Glutamatergic neuron (in vitro differentiated cells): ENCODE results near the gene MUC6. TPM values are rescaled to one million over a fixed set of nuclear protein-coding genes. Genes with fewer than 3 reads are reported as not detected.

Source experiments
- DNase-seq: peaks from one replicate; pipeline ENCODE4 v3.0.0; 2022
- H3K27ac Mint-ChIP-seq: one replicate; pipeline ENCODE4 v1.8.0; 2020; ENCODE audit warnings: mild to moderate bottlenecking, mixed read lengths, inconsistent platforms; ENCODE audit not compliant: unreplicated experiment
- H3K27me3 Mint-ChIP-seq: one replicate; pipeline ENCODE4 v1.8.0; 2020; ENCODE audit warnings: mild to moderate bottlenecking, moderate library complexity, mixed read lengths, inconsistent platforms; ENCODE audit not compliant: unreplicated experiment
- H3K36me3 Mint-ChIP-seq: one replicate; pipeline ENCODE4 v1.8.0; 2020; ENCODE audit warnings: mild to moderate bottlenecking, mixed read lengths, inconsistent platforms; ENCODE audit not compliant: unreplicated experiment
- H3K4me1 Mint-ChIP-seq: one replicate; pipeline ENCODE4 v1.8.0; 2020; ENCODE audit warnings: mild to moderate bottlenecking, low read depth, mixed read lengths, inconsistent platforms; ENCODE audit not compliant: unreplicated experiment
- H3K4me3 Mint-ChIP-seq: one replicate; pipeline ENCODE4 v1.8.0; 2020; ENCODE audit warnings: mild to moderate bottlenecking, mixed read lengths, inconsistent platforms; ENCODE audit not compliant: unreplicated experiment
- H3K9me3 Mint-ChIP-seq: one replicate; pipeline ENCODE4 v1.8.0; 2020; ENCODE audit warnings: mild to moderate bottlenecking, moderate library complexity, mixed read lengths, inconsistent platforms; ENCODE audit not compliant: unreplicated experiment
- CTCF ChIP-seq: fragments of 200-600 bp; sonication (generic); IDR thresholded peaks from one replicate; pipeline ENCODE4 v1.5.0; 2021; ENCODE audit not compliant: partially characterized antibody, unreplicated experiment
- total RNA-seq: library from RNA; stranded (reverse); fragmentation: NEBNext Ultra II Directional; extraction: Animal tissue kit (Norgen Biotek cat#: 25700); gene quantifications from one replicate; pipeline ENCODE4 v1.2.1, GENCODE V29; 2021; ENCODE audit not compliant: unreplicated experiment

The MUC6 gene
- total RNA-seq, 1 donor from 2014 or later = not detected

DNA sequence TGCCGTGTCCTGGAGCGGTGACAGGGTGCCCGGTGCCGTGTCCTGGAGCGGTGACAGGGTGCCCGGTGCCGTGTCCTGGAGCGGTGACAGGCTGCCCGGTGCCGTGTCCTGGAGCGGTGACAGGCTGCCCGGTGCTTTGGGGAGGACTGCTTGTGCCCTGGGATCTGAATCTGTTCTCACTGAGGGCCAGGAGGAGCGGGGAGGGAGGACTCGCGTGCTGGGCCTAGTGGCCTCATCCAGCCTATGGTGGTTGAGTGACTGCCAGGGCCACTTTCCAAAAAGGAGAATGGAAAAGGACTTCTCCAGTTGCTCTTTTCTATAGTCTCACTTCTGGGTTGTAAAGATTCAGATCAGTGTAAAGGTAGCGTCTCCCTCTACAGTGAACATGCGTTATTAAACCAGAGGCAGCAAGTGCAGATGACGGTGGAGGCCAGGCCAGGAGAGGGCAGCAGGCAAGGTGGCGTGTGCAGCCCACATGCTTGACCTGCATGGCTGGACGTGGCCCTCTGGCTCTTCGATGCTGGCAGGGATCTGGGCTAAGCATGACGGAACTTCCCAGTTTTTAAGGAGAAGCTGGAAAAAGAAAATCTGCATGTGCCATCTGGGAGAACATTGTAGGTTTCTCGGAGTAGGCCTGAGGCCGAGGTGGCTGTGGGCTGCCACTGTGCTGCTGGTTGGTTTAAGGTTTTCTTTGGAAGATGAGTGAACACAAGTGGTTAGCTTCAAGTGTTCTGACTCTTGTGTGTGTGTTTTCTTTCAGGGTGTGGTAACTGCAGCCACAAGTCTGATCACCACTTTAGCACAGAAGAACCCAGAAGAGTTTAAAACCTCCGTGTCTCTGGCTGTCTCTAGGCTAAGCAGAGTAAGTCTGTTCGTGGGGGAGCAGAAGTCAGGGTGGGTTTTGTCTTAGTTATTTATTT lies 55.8 kb downstream of the MUC6 start:
- Mint-ChIP-seq H3K4me3 (no peak overlapping the region), H3K27ac (no peak overlapping the region)

DNA sequence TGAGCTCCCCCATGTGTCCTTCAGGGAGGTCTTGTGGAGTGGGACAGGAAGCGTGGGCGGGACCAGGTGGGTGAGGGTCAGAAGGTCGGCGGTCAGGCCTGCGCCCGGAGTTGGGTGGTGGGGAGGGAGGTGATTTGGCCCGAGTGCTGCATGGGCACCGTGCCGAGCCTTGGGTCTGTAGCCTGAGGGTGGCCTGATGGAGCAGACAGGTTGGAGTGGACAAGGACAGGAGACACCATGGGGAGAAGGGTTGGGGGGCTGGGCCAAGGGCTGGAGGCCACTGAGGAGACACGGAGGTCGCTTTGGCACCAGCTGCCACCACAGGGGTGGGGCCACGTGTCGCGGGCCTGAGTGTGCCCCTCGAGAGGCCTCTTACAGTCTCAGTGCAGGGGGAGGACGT lies 57.7 kb downstream of the MUC6 start:
- DNase-seq = no peak
- H3K27me3 Mint-ChIP-seq = peaks cover 16% of the 10 kb centered on the region
- H3K4me1 Mint-ChIP-seq = peaks cover 24% of the 10 kb centered on the region
- TF ChIP-seq CTCF = no peak
- H3K9me3 Mint-ChIP-seq = peaks cover 13% of the 10 kb centered on the region
- peak overlapping the region; percentile 77 for H3K27ac Mint-ChIP-seq
- H3K36me3 Mint-ChIP-seq = no peaks in the 10 kb centered on the region
- no peak overlapping the region for H3K4me3 Mint-ChIP-seq

More for the DNA sequence above, 55.8 kb downstream of the MUC6 start:
- no peaks in the 10 kb centered on the region for H3K36me3 Mint-ChIP-seq
- peaks cover 19% of the 10 kb centered on the region for H3K4me1 Mint-ChIP-seq
- no peak for DNase-seq
- H3K9me3 Mint-ChIP-seq = peaks cover 7% of the 10 kb centered on the region
- no peak for TF ChIP-seq CTCF
- H3K27me3 Mint-ChIP-seq = peaks cover 7% of the 10 kb centered on the region

GRCh38 chr11:977830-978720 lies 58.4 kb downstream of the MUC6 start:
- no peak for DNase-seq
- H3K9me3 Mint-ChIP-seq = peaks cover 17% of the 10 kb centered on the region
- peaks cover 30% of the 10 kb centered on the region for H3K4me1 Mint-ChIP-seq
- H3K27me3 Mint-ChIP-seq = peaks cover 20% of the 10 kb centered on the region
- no peak overlapping the region for H3K4me3 Mint-ChIP-seq
- no peak for TF ChIP-seq CTCF
- no peaks in the 10 kb centered on the region for H3K36me3 Mint-ChIP-seq
- peak overlapping the region; percentile 33 for H3K27ac Mint-ChIP-seq

- Mint-ChIP-seq H3K9me3 (peaks cover 21% of the 10 kb centered on the region), H3K27me3 (peaks cover 21% of the 10 kb centered on the region), H3K4me1 (peaks cover 34% of the 10 kb centered on the region), H3K27ac (peak overlapping the region; percentile 22), H3K4me3 (no peak overlapping the region), H3K36me3 (no peaks in the 10 kb centered on the region)
- DNase-seq = no peak
- no peak for TF ChIP-seq CTCF
These were observed 59.9 kb downstream of the MUC6 start for GRCh38 chr11:976431-977160.
